Peyer's patch (tissue), 4 donors: ENCODE measurements around the gene ZMIZ2. TPM values are rescaled to one million over a fixed set of nuclear protein-coding genes. Genes with fewer than 3 reads are reported as not detected.
"Not testable (repeated sequence)": the region's sequence is repeated elsewhere in the genome, so short reads cannot be mapped to it uniquely, and the experiment has no call there.

Source experiments
- DNase-seq, 3 donors: peaks; one replicate each; pipeline ENCODE4 v3.0.0-alpha.2; 2017 to 2019
- H3K27ac ChIP-seq, 4 donors: fragments of 200-600 bp; sonication (generic); one replicate each; pipeline ENCODE4 v1.5.1; 2016 to 2019
- H3K27me3 ChIP-seq, 2 donors: fragments of 200-600 bp; sonication (generic); one replicate each; pipeline ENCODE4 v1.5.1; 2019
- H3K36me3 ChIP-seq, 3 donors: fragments of 200-600 bp; sonication (generic); one replicate each; pipeline ENCODE4 v1.5.1; 2016 to 2019
- H3K4me1 ChIP-seq, 4 donors: fragments of 200-600 bp; sonication (generic); one replicate each; pipeline ENCODE4 v1.5.1; 2016 to 2019
- H3K4me3 ChIP-seq, 4 donors: fragments of 200-600 bp; sonication (generic); 1 replicate in 3 of 4; 2 replicates in 1 of 4; pipeline ENCODE4 v1.5.1; 2016 to 2019; ENCODE audit warnings: mild to moderate bottlenecking in 1 of 4
- H3K9me3 ChIP-seq, 4 donors: fragments of 200-600 bp; sonication (generic); one replicate each; pipeline ENCODE4 v1.5.1; 2016 to 2019; ENCODE audit warnings: mild to moderate bottlenecking in 1 of 4
- CTCF ChIP-seq, 6 experiments: fragments of 450-650 bp in 4 of 6; fragments of 200-600 bp in 2 of 6; sonication (generic) in 1 of 6; IDR thresholded peaks; one replicate each; pipeline ENCODE4 v1.5.1; 2017 to 2019; ENCODE audit warnings: antibody characterized with exemption in 6 of 6, mild to moderate bottlenecking in 3 of 6, moderate library complexity in 1 of 6
- POLR2A ChIP-seq, 2 donors: fragments of 450-650 bp; IDR thresholded peaks; one replicate each; pipeline ENCODE4 v1.5.1; 2017; ENCODE audit warnings: antibody characterized with exemption in 2 of 2, mild to moderate bottlenecking in 2 of 2, moderate library complexity in 2 of 2
- total RNA-seq, 4 donors: library from RNA; depleted of rRNA; stranded (reverse); fragments of >200 nt; gene quantifications; one replicate each; pipeline ENCODE4 v1.1.0, GENCODE V29; 2016

ZMIZ2 gene
- total RNA-seq, 4 donors from 2014 or later: 34.9 to 150 (median 93.3) TPM

GRCh38 chr7:44727158-44727936 is 21.3 kb upstream of the ZMIZ2 start:
- Histone ChIP-seq H3K9me3 (no peaks in the 10 kb centered on the region), H3K27me3 (no peaks in the 10 kb centered on the region), H3K27ac (no peak overlapping the region), H3K4me3 (no peak overlapping the region), H3K4me1 (no peaks in the 10 kb centered on the region), H3K36me3 (no peaks in the 10 kb centered on the region)
- no peak for DNase-seq
- no peak for TF ChIP-seq CTCF (IDR thresholded peaks at IDR 0.05)
- no peak for TF ChIP-seq POLR2A (IDR thresholded peaks at IDR 0.05)

- no peak for DNase-seq
- TF ChIP-seq CTCF (IDR thresholded peaks at IDR 0.05) (no peak), POLR2A (IDR thresholded peaks at IDR 0.05) (no peak)
- Histone ChIP-seq H3K4me3 (no peak overlapping the region), H3K27ac (no peak overlapping the region), H3K27me3 (no peaks in the 10 kb centered on the region), H3K36me3 (no peaks in the 10 kb centered on the region), H3K9me3 (no peaks in the 10 kb centered on the region), H3K4me1 (no peaks in the 10 kb centered on the region)
Measured at GRCh38 chr7:44727937-44728262, 20.7 kb upstream of the ZMIZ2 start.

GRCh38 chr7:44729949-44730590 is 18.6 kb upstream of the ZMIZ2 start:
- Histone ChIP-seq H3K4me3 (no peak overlapping the region), H3K36me3 (no peaks in the 10 kb centered on the region), H3K9me3 (no peaks in the 10 kb centered on the region), H3K27me3 (no peaks in the 10 kb centered on the region), H3K27ac (no peak overlapping the region), H3K4me1 (no peaks in the 10 kb centered on the region)
- no peak for TF ChIP-seq CTCF (IDR thresholded peaks at IDR 0.05)
- TF ChIP-seq POLR2A (IDR thresholded peaks at IDR 0.05): no peak
- DNase-seq: no peak

GRCh38 chr7:44732971-44733370 is 15.7 kb upstream of the ZMIZ2 start:
- not testable (repeated sequence) for H3K4me3 ChIP-seq, H3K36me3 ChIP-seq, H3K27ac ChIP-seq, H3K4me1 ChIP-seq, DNase-seq, H3K27me3 ChIP-seq, H3K9me3 ChIP-seq

GRCh38 chr7:44733708-44734481 is 14.8 kb upstream of the ZMIZ2 start:
- no peak overlapping the region for H3K4me3 ChIP-seq
- H3K9me3 ChIP-seq: no peaks in the 10 kb centered on the region
- no peaks in the 10 kb centered on the region for H3K36me3 ChIP-seq
- no peak for DNase-seq
- no peak overlapping the region for H3K27ac ChIP-seq
- H3K27me3 ChIP-seq: no peaks in the 10 kb centered on the region
- TF ChIP-seq CTCF (IDR thresholded peaks at IDR 0.05) (no peak), POLR2A (IDR thresholded peaks at IDR 0.05) (no peak)
- H3K4me1 ChIP-seq: no peaks in the 10 kb centered on the region
